Mammary epithelial cell (primary cell): ENCODE data around the gene PRDM8.

Source experiments
- EZH2 ChIP-seq: IDR thresholded peaks from 2 replicates; pipeline ENCODE4 v1.6.1; 2012; ENCODE audit warnings: low read length, inconsistent platforms, borderline replicate concordance
- TF ChIP-seq, protein P1 (sequence below), 2 donors: IDR thresholded peaks in 1 of 2; conservative IDR thresholded peaks in 1 of 2; 2 replicates each; pipeline ENCODE4 v1.5.1; 2011 to 2012; ENCODE audit warnings: inconsistent platforms in 2 of 2, low read length in 2 of 2, mild to moderate bottlenecking in 2 of 2, control low read depth in 1 of 2, low read depth in 1 of 2; ENCODE audit not compliant: insufficient read depth in 1 of 2; ENCODE audit errors: extremely low read depth in 1 of 2

DNA sequence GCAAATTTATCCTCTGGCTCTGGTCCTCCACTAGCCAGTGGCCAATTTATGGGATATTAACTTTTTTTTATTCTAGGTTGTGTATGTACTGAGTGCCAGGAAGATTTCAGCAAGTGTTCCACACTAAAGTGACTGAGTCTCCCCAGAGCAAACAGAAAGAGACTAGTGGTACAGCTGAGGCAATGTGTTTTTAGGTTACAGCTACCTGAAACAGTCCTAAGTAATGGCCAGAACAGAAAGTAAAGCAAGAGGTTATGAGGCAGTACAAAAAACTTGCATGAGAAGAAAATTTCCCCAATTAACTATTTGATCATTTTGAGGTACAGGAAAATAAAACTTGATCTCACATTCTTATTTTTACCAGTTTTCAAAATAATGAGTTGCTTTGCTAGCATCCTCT, 31.2 kb downstream of the PRDM8 start:
- TF ChIP-seq, protein P1, sequence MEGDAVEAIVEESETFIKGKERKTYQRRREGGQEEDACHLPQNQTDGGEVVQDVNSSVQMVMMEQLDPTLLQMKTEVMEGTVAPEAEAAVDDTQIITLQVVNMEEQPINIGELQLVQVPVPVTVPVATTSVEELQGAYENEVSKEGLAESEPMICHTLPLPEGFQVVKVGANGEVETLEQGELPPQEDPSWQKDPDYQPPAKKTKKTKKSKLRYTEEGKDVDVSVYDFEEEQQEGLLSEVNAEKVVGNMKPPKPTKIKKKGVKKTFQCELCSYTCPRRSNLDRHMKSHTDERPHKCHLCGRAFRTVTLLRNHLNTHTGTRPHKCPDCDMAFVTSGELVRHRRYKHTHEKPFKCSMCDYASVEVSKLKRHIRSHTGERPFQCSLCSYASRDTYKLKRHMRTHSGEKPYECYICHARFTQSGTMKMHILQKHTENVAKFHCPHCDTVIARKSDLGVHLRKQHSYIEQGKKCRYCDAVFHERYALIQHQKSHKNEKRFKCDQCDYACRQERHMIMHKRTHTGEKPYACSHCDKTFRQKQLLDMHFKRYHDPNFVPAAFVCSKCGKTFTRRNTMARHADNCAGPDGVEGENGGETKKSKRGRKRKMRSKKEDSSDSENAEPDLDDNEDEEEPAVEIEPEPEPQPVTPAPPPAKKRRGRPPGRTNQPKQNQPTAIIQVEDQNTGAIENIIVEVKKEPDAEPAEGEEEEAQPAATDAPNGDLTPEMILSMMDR (conservative IDR thresholded peaks at IDR 0.05 in 1 of 2, IDR thresholded peaks at IDR 0.05 in 1 of 2; ENCODE audit: extremely low read depth in 1 of 2, insufficient read depth in 1 of 2, low read depth in 1 of 2, low read length in 2 of 2) = no peak
- TF ChIP-seq EZH2 = no peak
